PC-9 (cell line): Measurements from ENCODE around the gene PSTPIP1. TPM values are rescaled to one million over a fixed set of nuclear protein-coding genes. Genes with fewer than 3 reads are reported as not detected.

Experiments
- BruUV-seq: library from RNA; stranded (reverse); fragments of 400-500 nt; replicated peaks from 2 replicates; lab custom pipeline; 2021; lab: Mats Ljungman, UMichigan
- CTCF ChIA-PET: fragments of 300-600 bp; sonication (Branson Sonifier 250); formaldehyde crosslinking; loops from one replicate; lab custom pipeline; 2022; ENCODE audit warnings: antibody characterized with exemption; lab: Charles Lee
- POLR2A ChIA-PET: fragments of 300-600 bp; sonication (Branson Sonifier 250); formaldehyde crosslinking; loops from one replicate; lab custom pipeline; 2022; ENCODE audit warnings: antibody characterized with exemption; ENCODE audit not compliant: unreplicated experiment; lab: Charles Lee
- DNase-seq, 2 experiments: peaks; one replicate each; pipeline versions ENCODE4 v3.0.0 to v3.0.0-alpha.2; 2015 to 2022; ENCODE audit warnings: mixed read lengths in 1 of 2
- H2AFZ ChIP-seq: fragments of 200-600 bp; sonication (generic); 2 replicates; pipeline ENCODE4 v1.8.1; 2017; ENCODE audit warnings: antibody characterized with exemption
- H3F3A ChIP-seq: fragments of 200-600 bp; sonication (generic); 2 replicates; pipeline ENCODE4 v1.8.1; 2017; ENCODE audit warnings: antibody characterized with exemption, mild to moderate bottlenecking, low read depth; ENCODE audit not compliant: insufficient read depth
- H3K27ac ChIP-seq: fragments of 200-600 bp; sonication (generic); 2 replicates; pipeline ENCODE4 v1.6.1; 2016; ENCODE audit warnings: mixed run types
- H3K27me3 ChIP-seq: fragments of 200-600 bp; sonication (generic); 2 replicates; pipeline ENCODE4 v1.6.1; 2016; ENCODE audit warnings: low read depth, mixed run types; ENCODE audit not compliant: insufficient read depth
- H3K36me3 ChIP-seq: fragments of 200-600 bp; sonication (generic); 2 replicates; pipeline ENCODE4 v1.6.1; 2016; ENCODE audit warnings: low read depth, mixed run types
- H3K4me1 ChIP-seq: fragments of 200-600 bp; sonication (generic); replicated peaks from 2 replicates; pipeline ENCODE4 v1.6.1; 2016; ENCODE audit warnings: mixed run types; ENCODE audit not compliant: insufficient read depth
- H3K4me2 ChIP-seq: fragments of 200-600 bp; sonication (generic); 2 replicates; pipeline ENCODE4 v1.6.1; 2017; ENCODE audit warnings: mixed run types
- H3K4me3 ChIP-seq: fragments of 200-600 bp; sonication (generic); 2 replicates; pipeline ENCODE4 v1.6.1; 2016; ENCODE audit warnings: mixed run types
- H3K79me2 ChIP-seq: fragments of 200-600 bp; sonication (generic); 2 replicates; pipeline ENCODE4 v1.6.1; 2017; ENCODE audit warnings: low read depth, mixed run types
- H3K9me2 ChIP-seq: fragments of 200-600 bp; sonication (generic); 2 replicates; pipeline ENCODE4 v1.8.1; 2017; ENCODE audit warnings: mild to moderate bottlenecking; ENCODE audit not compliant: insufficient read depth
- H3K9me3 ChIP-seq: fragments of 200-600 bp; sonication (generic); 2 replicates; pipeline ENCODE4 v1.8.1; 2016; ENCODE audit warnings: low read depth; ENCODE audit not compliant: insufficient read depth
- H4K20me1 ChIP-seq: fragments of 200-600 bp; sonication (generic); 2 replicates; pipeline ENCODE4 v1.8.1; 2017; ENCODE audit not compliant: insufficient read depth
- CTCF ChIP-seq: fragments of 200-600 bp; sonication (generic); conservative IDR thresholded peaks from 2 replicates; pipeline ENCODE4 v1.6.1; 2017; ENCODE audit warnings: mixed run types, antibody characterized with exemption, mild to moderate bottlenecking, moderate library complexity
- EZH2 ChIP-seq: fragments of 200-600 bp; sonication (generic); IDR thresholded peaks from 2 replicates; pipeline ENCODE4 v1.8.0; 2017; ENCODE audit warnings: antibody characterized with exemption, low read depth
- intact Hi-C: fragments of 100-400 bp; cut with micrococcal nuclease; formaldehyde crosslinking; loops from one replicate; pipeline ENCODE4 v1.10.0; 2022; ENCODE audit not compliant: unreplicated experiment
- total RNA-seq: library from RNA; stranded (reverse); gene quantifications from 2 replicates; pipeline ENCODE4 v1.2.3, GENCODE V29; 2021

PSTPIP1 gene
- total RNA-seq, 1 experiment from 2014 or later: not detected

DNA sequence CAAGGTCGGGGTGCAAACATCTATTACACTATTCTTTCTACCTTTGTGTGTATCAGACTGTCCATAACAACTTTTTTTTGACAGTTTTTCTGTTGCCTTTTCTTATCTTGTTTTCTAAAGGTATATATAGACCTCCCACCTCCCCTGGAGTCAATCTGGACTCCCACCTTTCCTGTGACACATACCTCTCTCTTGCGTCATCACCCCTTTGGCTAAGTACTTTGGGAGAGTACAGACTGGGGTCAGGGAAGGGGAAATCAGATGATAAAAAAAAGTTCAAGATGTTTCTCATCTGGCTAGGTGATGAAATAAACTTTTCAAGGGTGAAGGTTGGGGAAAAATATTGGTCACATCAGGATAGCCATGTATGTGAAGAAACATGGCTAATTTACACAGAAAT, 58.8 kb downstream of the PSTPIP1 start:
- no peaks in the 10 kb centered on the region for H3K27me3 ChIP-seq
- TF ChIP-seq CTCF: no peak
- TF ChIP-seq EZH2: no peak
- DNase-seq: peak in 1 of 2 experiments; percentile 37
- H3K27ac ChIP-seq: no peak overlapping the region
- H3F3A ChIP-seq: peaks cover 7% of the 10 kb centered on the region; the same call in 1 of the 2 replicates
- H4K20me1 ChIP-seq: no peaks in the 10 kb centered on the region
- H3K9me2 ChIP-seq: no peaks in the 10 kb centered on the region
- peak overlapping the region; percentile 7; the same call in 1 of the 2 replicates for H3K4me2 ChIP-seq
- no peaks in the 10 kb centered on the region for H3K9me3 ChIP-seq
- no peak overlapping the region for H2AFZ ChIP-seq
- ChIA-PET CTCF (no interaction called here), POLR2A (no interaction called here)
- intact Hi-C loops: no loop called here
- no TSS peak for BruUV-seq
- peaks cover 32% of the 10 kb centered on the region for H3K4me1 ChIP-seq
- H3K36me3 ChIP-seq: peaks cover 16% of the 10 kb centered on the region
- no peak overlapping the region for H3K4me3 ChIP-seq
- peaks cover 16% of the 10 kb centered on the region; the same call in 1 of the 2 replicates for H3K79me2 ChIP-seq

GRCh38 chr15:77057072-77057471, 62.1 kb downstream of the PSTPIP1 start:
- TF ChIP-seq EZH2: no peak
- TF ChIP-seq CTCF: no peak
- POLR2A ChIA-PET: no interaction called here
- BruUV-seq: no TSS peak

GRCh38 chr15:77057685-77058084, 62.8 kb downstream of the PSTPIP1 start:
- intact Hi-C loops: no loop called here
- peak in 1 of 2 experiments; percentile 49 for DNase-seq
- Histone ChIP-seq H3K4me1 (peaks cover 40% of the 10 kb centered on the region), H3K9me2 (no peaks in the 10 kb centered on the region), H3K36me3 (peaks cover 10% of the 10 kb centered on the region), H3K27ac (no peak overlapping the region), H3K79me2 (peaks cover 52% of the 10 kb centered on the region), H3K4me3 (no peak overlapping the region), H3K4me2 (no peak overlapping the region), H3F3A (peaks cover 7% of the 10 kb centered on the region; the same call in 1 of the 2 replicates), H3K9me3 (no peaks in the 10 kb centered on the region), H2AFZ (no peak overlapping the region), H3K27me3 (no peaks in the 10 kb centered on the region), H4K20me1 (0 out of 2 replicates have a peak, but pooled peaks cover 7% of the 10 kb centered on the region)
- no peak for TF ChIP-seq CTCF
- no peak for TF ChIP-seq EZH2
- CTCF ChIA-PET: interaction anchor here (0.6 to 1.1 kb wide), 4 partner anchors 17 to 796 kb away, joined by 3 to 6 read pairs (median 4); no protein-coding TSS in a partner anchor
- BruUV-seq: no TSS peak
- POLR2A ChIA-PET: no interaction called here

More at GRCh38 chr15:77057072-77057471, 62.1 kb downstream of the PSTPIP1 start:
- Histone ChIP-seq H2AFZ (no peak overlapping the region), H4K20me1 (0 out of 2 replicates have a peak, but pooled peaks cover 7% of the 10 kb centered on the region), H3K27ac (no peak overlapping the region), H3F3A (peaks cover 7% of the 10 kb centered on the region; the same call in 1 of the 2 replicates), H3K4me2 (no peak overlapping the region), H3K9me2 (no peaks in the 10 kb centered on the region), H3K9me3 (no peaks in the 10 kb centered on the region), H3K27me3 (no peaks in the 10 kb centered on the region), H3K36me3 (peaks cover 10% of the 10 kb centered on the region), H3K79me2 (peaks cover 46% of the 10 kb centered on the region), H3K4me1 (peaks cover 38% of the 10 kb centered on the region), H3K4me3 (no peak overlapping the region)
- intact Hi-C loops: no loop called here
- CTCF ChIA-PET: interaction anchor here (0.6 to 1.1 kb wide), 3 partner anchors 17 to 795 kb away, joined by 3 to 4 read pairs (median 4); no protein-coding TSS in a partner anchor
- no peak for DNase-seq
